Testis (tissue), 3 donors: ENCODE data around the gene CYP2J2. TPM values are rescaled to one million over a fixed set of nuclear protein-coding genes. Genes with fewer than 3 reads are reported as not detected.

ENCODE experiments used
- DNase-seq: peaks from one replicate; pipeline ENCODE4 v3.0.0-alpha.2; 2019
- H3K27ac ChIP-seq, 2 donors: fragments of 200-600 bp; sonication (generic); one replicate each; pipeline ENCODE4 v1.5.1; 2019
- H3K27me3 ChIP-seq: fragments of 200-600 bp; sonication (generic); one replicate; pipeline ENCODE4 v1.5.1; 2019
- H3K36me3 ChIP-seq: fragments of 200-600 bp; sonication (generic); one replicate; pipeline ENCODE4 v1.5.1; 2017; ENCODE audit warnings: low read depth; ENCODE audit errors: missing control alignments
- H3K4me1 ChIP-seq: fragments of 200-600 bp; sonication (generic); one replicate; pipeline ENCODE4 v1.5.1; 2019
- H3K4me3 ChIP-seq, 2 donors: fragments of 200-600 bp; sonication (generic); one replicate each; pipeline ENCODE4 v1.5.1; 2017 to 2019
- H3K9me3 ChIP-seq: fragments of 200-600 bp; sonication (generic); one replicate; pipeline ENCODE4 v1.5.1; 2017
- CTCF ChIP-seq, 3 experiments: fragments of 450-650 bp in 2 of 3; fragments of 200-600 bp in 1 of 3; sonication (generic) in 1 of 3; IDR thresholded peaks; one replicate each; pipeline ENCODE4 v1.5.1; 2016 to 2019; ENCODE audit warnings: antibody characterized with exemption in 3 of 3, mild to moderate bottlenecking in 2 of 3, moderate library complexity in 1 of 3
- POLR2A ChIP-seq: fragments of 450-650 bp; IDR thresholded peaks from one replicate; pipeline ENCODE4 v1.6.1; 2017; ENCODE audit warnings: antibody characterized with exemption, mild to moderate bottlenecking, moderate library complexity
- WGBS, 2 donors: methylation state at CpG; one replicate each; pipeline ENCODE4 v1.1.5; 2018; 5-methylcytosine and 5-hydroxymethylcytosine counted together
- intact Hi-C: fragments of 100-400 bp; cut with DNase I; formaldehyde crosslinking; loops from one replicate; pipeline ENCODE4 v1.15.1; 2023; ENCODE audit warnings: low total_unique reads
- polyA plus RNA-seq: library from polyadenylated mRNA; stranded (reverse); fragments of 350-450 nt; fragmentation: Illumina TruSeq; extraction: RNeasy Lipid Tissue Mini Kit (QIAGEN cat#74804); gene quantifications from one replicate; pipeline ENCODE4 v1.2.3, GENCODE V29; 2014; ENCODE audit warnings: low read depth, low replicate concordance; ENCODE audit not compliant: insufficient read depth
- total RNA-seq, 2 donors: library from RNA; depleted of rRNA; stranded (reverse); fragments of >200 nt; gene quantifications; one replicate each; pipeline ENCODE4 v1.2.3, GENCODE V29; 2016

CYP2J2 gene
- total and polyA plus RNA-seq, 3 donors from 2014 or later = 2.7 to 8.1 (median 3.1) TPM

- Histone ChIP-seq H3K36me3 (no peaks in the 10 kb centered on the region), H3K4me1 (no peaks in the 10 kb centered on the region), H3K4me3 (no peak overlapping the region), H3K27me3 (no peaks in the 10 kb centered on the region), H3K9me3 (no peaks in the 10 kb centered on the region), H3K27ac (no peak overlapping the region)
- TF ChIP-seq CTCF (IDR thresholded peaks at IDR 0.05) (no peak), POLR2A (no peak)
- WGBS, 2 donors = 54 to 66% methylated on average over 2 to 3 of the region's 3 CpGs
- no peak for DNase-seq
- intact Hi-C loops = no loop called here
Measured at GRCh38 chr1:59885160-59885832, 41.3 kb downstream of the CYP2J2 start.

- H3K4me1 ChIP-seq = no peaks in the 10 kb centered on the region
- no peak for TF ChIP-seq CTCF (IDR thresholded peaks at IDR 0.05)
- no peak for TF ChIP-seq POLR2A
- H3K27ac ChIP-seq = no peak overlapping the region
- no peaks in the 10 kb centered on the region for H3K36me3 ChIP-seq
- no peak overlapping the region for H3K4me3 ChIP-seq
- intact Hi-C loops = no loop called here
- H3K9me3 ChIP-seq = no peaks in the 10 kb centered on the region
- H3K27me3 ChIP-seq = no peaks in the 10 kb centered on the region
- DNase-seq = no peak
- WGBS, 2 donors = 78 to 83% methylated on average over 2 of the region's 2 CpGs
Measured at GRCh38 chr1:59880735-59881134, 45.8 kb downstream of the CYP2J2 start.

GRCh38 chr1:59879996-59880505 is 46.5 kb downstream of the CYP2J2 start:
- no peaks in the 10 kb centered on the region for H3K27me3 ChIP-seq
- DNase-seq = no peak
- no peaks in the 10 kb centered on the region for H3K4me1 ChIP-seq
- no peaks in the 10 kb centered on the region for H3K36me3 ChIP-seq
- H3K4me3 ChIP-seq = no peak overlapping the region
- intact Hi-C loops = no loop called here
- no peak for TF ChIP-seq POLR2A
- no peaks in the 10 kb centered on the region for H3K9me3 ChIP-seq
- H3K27ac ChIP-seq = no peak overlapping the region
- WGBS, 2 donors = 66 to 67% methylated on average over 3 of the region's 3 CpGs

GRCh38 chr1:59879574-59879973 is 47.0 kb downstream of the CYP2J2 start:
- WGBS, 2 donors = 46 to 60% methylated on average over 5 of the region's 5 CpGs
- no peaks in the 10 kb centered on the region for H3K9me3 ChIP-seq
- no peaks in the 10 kb centered on the region for H3K36me3 ChIP-seq
- no peaks in the 10 kb centered on the region for H3K27me3 ChIP-seq
- H3K4me3 ChIP-seq = no peak overlapping the region
- H3K4me1 ChIP-seq = no peaks in the 10 kb centered on the region
- H3K27ac ChIP-seq = no peak overlapping the region
- peak; percentile 66 for DNase-seq
- no peak for TF ChIP-seq POLR2A
- TF ChIP-seq CTCF (IDR thresholded peaks at IDR 0.05) = peak in 2 of 3 experiments; percentile 13 to 22
- intact Hi-C loops = no loop called here

- Histone ChIP-seq H3K9me3 (no peaks in the 10 kb centered on the region), H3K27ac (no peak overlapping the region), H3K27me3 (no peaks in the 10 kb centered on the region), H3K36me3 (no peaks in the 10 kb centered on the region), H3K4me1 (no peaks in the 10 kb centered on the region), H3K4me3 (no peak overlapping the region)
- 74 to 93% methylated on average over 3 of the region's 3 CpGs for WGBS, 2 donors
- intact Hi-C loops = no loop called here
- no peak for DNase-seq
- TF ChIP-seq CTCF (IDR thresholded peaks at IDR 0.05) = no peak
- no peak for TF ChIP-seq POLR2A
Measured at GRCh38 chr1:59878370-59878769, 48.2 kb downstream of the CYP2J2 start.
